Stimulated activated CD4-positive, alpha-beta T cell treated with anti-CD3 and anti-CD28 coated beads, Interleukin-15, amount 100 ng/mL, for 24 hours (primary cell): ENCODE results near the gene B3GNT2.
"Not testable (repeated sequence)": the region's sequence is repeated elsewhere in the genome, so short reads cannot be mapped to it uniquely, and the experiment has no call there.

Experiments
- DNase-seq: peaks from one replicate; pipeline ENCODE4 v3.0.0-alpha.2; 2020

B3GNT2 gene

GRCh38 chr2:62243983-62244382, 48.1 kb downstream of the B3GNT2 start:
- DNase-seq: no peak

- no peak for DNase-seq
Measured at GRCh38 chr2:62248226-62248625, 52.3 kb downstream of the B3GNT2 start.

- DNase-seq: no peak
Measured at GRCh38 chr2:62250239-62250638, 54.3 kb downstream of the B3GNT2 start.

- no peak for DNase-seq
Measured at GRCh38 chr2:62254424-62255266, 58.7 kb downstream of the B3GNT2 start.

GRCh38 chr2:62257466-62257865, 61.6 kb downstream of the B3GNT2 start:
- DNase-seq: no peak

GRCh38 chr2:62263076-62263715, 67.3 kb downstream of the B3GNT2 start:
- DNase-seq: no peak

GRCh38 chr2:62264186-62264585, 68.3 kb downstream of the B3GNT2 start:
- no peak for DNase-seq

- no peak for DNase-seq
Measured at GRCh38 chr2:62265106-62265505, 69.2 kb downstream of the B3GNT2 start.

- no peak for DNase-seq
Measured at GRCh38 chr2:62266433-62267038, 70.6 kb downstream of the B3GNT2 start.

- DNase-seq: no peak
Measured at GRCh38 chr2:62267696-62268095, 71.8 kb downstream of the B3GNT2 start.

GRCh38 chr2:62268681-62269188, 72.8 kb downstream of the B3GNT2 start:
- DNase-seq: not testable (repeated sequence)

GRCh38 chr2:62270728-62271127, 74.8 kb downstream of the B3GNT2 start:
- DNase-seq: no peak
